ENCODE measurements around the gene DKK3. TPM values are rescaled to one million over a fixed set of nuclear protein-coding genes. Genes with fewer than 3 reads are reported as not detected.

Gene DKK3
- total RNA-seq, 3 donors from 2014 or later (not counting 1 experiment from before 2014, with no cell fraction given) = 0.16 to 0.70 TPM; not detected in 1

DNA sequence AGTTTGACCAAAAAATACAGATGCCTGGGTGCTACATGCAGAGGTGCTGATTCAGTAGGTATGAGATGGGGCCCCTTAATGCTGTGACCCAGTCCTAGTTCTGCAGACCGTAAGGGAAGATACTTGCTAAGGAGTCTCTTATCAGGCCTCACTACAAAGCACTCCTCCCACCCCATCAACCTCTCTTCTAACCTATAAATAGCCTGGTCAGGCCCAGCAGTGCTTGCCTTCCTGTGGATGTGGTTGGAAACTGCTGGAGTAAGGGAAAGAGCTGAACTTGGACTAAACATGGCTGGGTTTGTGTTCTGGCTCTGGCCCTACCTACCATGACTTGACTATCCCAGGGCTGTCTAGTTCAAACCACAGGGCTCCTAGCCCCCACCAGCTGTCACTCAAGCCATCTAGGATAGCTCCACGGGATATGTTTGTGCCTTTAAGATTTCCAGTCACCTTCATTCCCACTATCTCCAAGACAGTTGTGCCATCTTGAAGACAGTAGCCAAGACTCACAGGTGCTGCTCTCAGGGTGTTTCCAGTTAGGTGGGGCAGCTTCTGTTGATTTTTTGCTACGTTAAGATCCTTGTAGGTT, 9.5 kb upstream of the DKK3 start:
- no peaks in the 10 kb centered on the region for H3K9me3 Mint-ChIP-seq

DNA sequence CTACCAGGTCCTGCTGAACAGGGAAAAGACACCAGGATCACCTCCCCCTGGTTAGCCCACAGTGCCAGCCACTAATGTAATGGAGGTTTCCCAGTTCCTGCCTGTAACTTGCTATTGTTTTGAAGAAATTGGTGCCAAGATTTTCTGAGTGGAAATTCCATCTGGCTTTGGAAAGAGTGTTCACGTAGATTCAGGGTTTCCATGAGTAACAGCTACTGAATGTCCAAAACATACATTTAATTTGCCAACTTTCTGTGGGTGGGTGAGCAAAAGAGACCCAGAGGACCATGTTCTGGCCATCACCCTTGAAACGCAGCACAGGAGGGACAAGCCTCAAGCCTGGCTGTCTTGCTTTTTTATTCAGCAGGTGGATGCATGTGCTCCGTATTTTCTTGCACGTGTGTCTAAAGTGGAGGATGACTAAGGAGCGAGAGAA, 8.8 kb upstream of the DKK3 start:
- DNase-seq (no peak), ATAC-seq (no peak)
- no peak overlapping the region for H3K27ac ChIP-seq (ENCODE audit: low read length)
- intact Hi-C loops (cut with micrococcal nuclease) = no loop called here
- H3K4me1 Mint-ChIP-seq = no peaks in the 10 kb centered on the region
- H3K27ac Mint-ChIP-seq = no peak overlapping the region
- H3K36me3 ChIP-seq (ENCODE audit: control insufficient read depth, insufficient read depth, low read length) = no peaks in the 10 kb centered on the region
- no peaks in the 10 kb centered on the region for H3K9me3 ChIP-seq (ENCODE audit: control insufficient read depth, insufficient read depth, low read length)
- no peak overlapping the region for H3K4me3 ChIP-seq (ENCODE audit: low read length)
- peaks cover 29 to 41% of the 10 kb centered on the region in 2 donors for H3K27me3 Mint-ChIP-seq (ENCODE audit: low read depth in 2 of 2)
- H3K4me1 ChIP-seq (ENCODE audit: control insufficient read depth, insufficient read depth, low read length) = no peaks in the 10 kb centered on the region
- TF ChIP-seq, protein P1, sequence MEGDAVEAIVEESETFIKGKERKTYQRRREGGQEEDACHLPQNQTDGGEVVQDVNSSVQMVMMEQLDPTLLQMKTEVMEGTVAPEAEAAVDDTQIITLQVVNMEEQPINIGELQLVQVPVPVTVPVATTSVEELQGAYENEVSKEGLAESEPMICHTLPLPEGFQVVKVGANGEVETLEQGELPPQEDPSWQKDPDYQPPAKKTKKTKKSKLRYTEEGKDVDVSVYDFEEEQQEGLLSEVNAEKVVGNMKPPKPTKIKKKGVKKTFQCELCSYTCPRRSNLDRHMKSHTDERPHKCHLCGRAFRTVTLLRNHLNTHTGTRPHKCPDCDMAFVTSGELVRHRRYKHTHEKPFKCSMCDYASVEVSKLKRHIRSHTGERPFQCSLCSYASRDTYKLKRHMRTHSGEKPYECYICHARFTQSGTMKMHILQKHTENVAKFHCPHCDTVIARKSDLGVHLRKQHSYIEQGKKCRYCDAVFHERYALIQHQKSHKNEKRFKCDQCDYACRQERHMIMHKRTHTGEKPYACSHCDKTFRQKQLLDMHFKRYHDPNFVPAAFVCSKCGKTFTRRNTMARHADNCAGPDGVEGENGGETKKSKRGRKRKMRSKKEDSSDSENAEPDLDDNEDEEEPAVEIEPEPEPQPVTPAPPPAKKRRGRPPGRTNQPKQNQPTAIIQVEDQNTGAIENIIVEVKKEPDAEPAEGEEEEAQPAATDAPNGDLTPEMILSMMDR (IDR thresholded peaks at IDR 0.05) = no peak
- WGBS (ENCODE audit: insufficient coverage) = 83% methylated on average over 5 of the region's 5 CpGs
- peaks cover 2% of the 10 kb centered on the region for H3K27me3 ChIP-seq (ENCODE audit: control insufficient read depth, insufficient read depth, low read length)
- no peaks in the 10 kb centered on the region for H3K36me3 Mint-ChIP-seq
- H3K4me3 Mint-ChIP-seq = no peak overlapping the region
- no peaks in the 10 kb centered on the region for H3K9me3 Mint-ChIP-seq

More for the DNA sequence above, 9.5 kb upstream of the DKK3 start:
- TF ChIP-seq, protein P1 (IDR thresholded peaks at IDR 0.05) = no peak
- Mint-ChIP-seq H3K27me3 (ENCODE audit: low read depth in 2 of 2) (peaks cover 29 to 41% of the 10 kb centered on the region in 2 donors), H3K4me3 (no peak overlapping the region), H3K36me3 (no peaks in the 10 kb centered on the region), H3K27ac (no peak overlapping the region), H3K4me1 (no peaks in the 10 kb centered on the region)
- no peak overlapping the region for H3K27ac ChIP-seq (ENCODE audit: low read length)
- no peak overlapping the region for H3K4me3 ChIP-seq (ENCODE audit: low read length)
- no peaks in the 10 kb centered on the region for H3K9me3 ChIP-seq (ENCODE audit: control insufficient read depth, insufficient read depth, low read length)
- no peaks in the 10 kb centered on the region for H3K36me3 ChIP-seq (ENCODE audit: control insufficient read depth, insufficient read depth, low read length)
- H3K4me1 ChIP-seq (ENCODE audit: control insufficient read depth, insufficient read depth, low read length) = no peaks in the 10 kb centered on the region
- DNase-seq (no peak), ATAC-seq (no peak)
- peaks cover 2% of the 10 kb centered on the region for H3K27me3 ChIP-seq (ENCODE audit: control insufficient read depth, insufficient read depth, low read length)
- intact Hi-C loops (cut with micrococcal nuclease) = no loop called here
- 81% methylated on average over 3 of the region's 3 CpGs for WGBS (ENCODE audit: insufficient coverage)

DNA sequence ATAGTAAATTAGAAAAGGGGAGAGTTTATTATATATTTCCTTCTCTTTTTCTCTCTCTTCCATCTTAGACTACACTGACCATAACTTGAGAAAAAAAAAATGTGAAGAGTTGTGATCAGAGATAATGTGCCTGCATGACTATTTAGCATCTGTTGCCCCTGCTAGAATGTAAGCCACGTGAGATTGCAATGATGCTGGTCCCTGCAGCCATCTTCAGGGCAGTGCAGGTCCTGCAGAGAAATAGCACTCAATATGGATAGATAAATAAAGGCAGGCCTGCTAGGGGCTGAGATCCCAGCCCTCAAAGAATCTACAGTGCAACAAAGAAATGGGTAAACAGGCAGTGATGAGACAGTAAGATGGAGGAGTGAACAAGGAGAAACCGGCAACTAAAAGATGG, 7.8 kb upstream of the DKK3 start:
- intact Hi-C loops (cut with micrococcal nuclease) = no loop called here
- peaks cover 32 to 49% of the 10 kb centered on the region in 2 donors for H3K27me3 Mint-ChIP-seq (ENCODE audit: low read depth in 2 of 2)

More for the DNA sequence above, 7.8 kb upstream of the DKK3 start:
- WGBS (ENCODE audit: insufficient coverage) = 82% methylated on average over 2 of the region's 2 CpGs
- H3K36me3 Mint-ChIP-seq = no peaks in the 10 kb centered on the region
- DNase-seq (peak in 1 of 2 donors; percentile 29), ATAC-seq (peak in 1 of 3 donors; percentile 33)
- H3K9me3 Mint-ChIP-seq = no peaks in the 10 kb centered on the region
- Histone ChIP-seq H3K9me3 (ENCODE audit: control insufficient read depth, insufficient read depth, low read length) (no peaks in the 10 kb centered on the region), H3K4me3 (ENCODE audit: low read length) (no peak overlapping the region), H3K36me3 (ENCODE audit: control insufficient read depth, insufficient read depth, low read length) (no peaks in the 10 kb centered on the region), H3K4me1 (ENCODE audit: control insufficient read depth, insufficient read depth, low read length) (no peaks in the 10 kb centered on the region), H3K27me3 (ENCODE audit: control insufficient read depth, insufficient read depth, low read length) (peaks cover 2% of the 10 kb centered on the region), H3K27ac (ENCODE audit: low read length) (no peak overlapping the region)
- no peak overlapping the region for H3K4me3 Mint-ChIP-seq
- TF ChIP-seq, protein P1 (IDR thresholded peaks at IDR 0.05) = no peak
- H3K27ac Mint-ChIP-seq = no peak overlapping the region
- no peaks in the 10 kb centered on the region for H3K4me1 Mint-ChIP-seq
